IMR-90 (cell line): ENCODE results near the gene C1QL2. TPM values are rescaled to one million over a fixed set of nuclear protein-coding genes. Genes with fewer than 3 reads are reported as not detected.

Experiments
- microRNA-seq, 2 experiments: library from miRNA; stranded (forward) in 1 of 2; unstranded in 1 of 2; fragments of 10-50 nt in 1 of 2; fragments of <30 nt in 1 of 2; gene quantifications in 1 of 2; microRNA quantifications in 1 of 2; one replicate each; pipeline versions ENCODE3 to v1.1.0; 2013 to 2020; ENCODE audit not compliant: insufficient read depth in 1 of 2, insufficient read length in 1 of 2, unreplicated experiment in 1 of 2
- polyA plus RNA-seq, 3 experiments: library from polyadenylated mRNA; depleted of rRNA; stranded (reverse); fragments of >200 nt; gene quantifications; 2 replicates each; pipeline ENCODE4 v1.2.3, GENCODE V29; 2012; ENCODE audit warnings: low replicate concordance in 1 of 3
- small RNA-seq, 5 experiments: library from RNA; depleted of rRNA; stranded (forward); fragments of <200 nt; gene quantifications; one replicate each; pipeline ENCODE3, GENCODE V24; 2012
- total RNA-seq: library from RNA; depleted of rRNA; stranded (reverse); fragments of >200 nt; gene quantifications from 2 replicates; pipeline ENCODE4 v1.2.3, GENCODE V29; 2012; rRNA removed

Gene C1QL2
- total and polyA plus RNA-seq, 2 of the 4 experiments (the other 2 are of a cell fraction): not detected

Small RNAs within 50 kb of the gene (microRNA-seq; reads per million reads assigned to microRNA genes)
- not detected for gene RN7SL468P (ENCODE audit: insufficient read depth, insufficient read length)

Small RNAs within 50 kb of the gene (small RNA-seq; reads per million reads assigned to genes)
- gene RN7SL468P: 0 reads per million in 5 experiments

Other genes starting within 250 kb of the C1QL2 start
- gene MARCO, start 216.6 kb downstream of the C1QL2 start, total RNA-seq: not detected in 2 replicates
- gene MARCO, start 216.6 kb downstream of the C1QL2 start, polyA plus RNA-seq (2012; rRNA removed): not detected in 2 replicates
- gene STEAP3, start 65.1 kb upstream of the C1QL2 start, total RNA-seq: 18.9 and 19.4 TPM in 2 replicates
- 43.9 and 46.6 TPM in 2 replicates for gene STEAP3, start 65.1 kb upstream of the C1QL2 start, polyA plus RNA-seq (2012; rRNA removed)
- gene C2orf76, start 208.1 kb upstream of the C1QL2 start, total RNA-seq: 9.7 and 10.6 TPM in 2 replicates
- 8.9 and 12.6 TPM in 2 replicates for gene C2orf76, start 208.1 kb upstream of the C1QL2 start, polyA plus RNA-seq (2012; rRNA removed)
- 42.5 and 69.7 TPM in 2 replicates for gene DBI, start 208.2 kb upstream of the C1QL2 start, total RNA-seq
- 243 and 278 TPM in 2 replicates for gene DBI, start 208.2 kb upstream of the C1QL2 start, polyA plus RNA-seq (2012; rRNA removed)